GM10847 (cell line): ENCODE measurements around the gene HOXB4.

Experiments
- POLR2A ChIP-seq: IDR thresholded peaks from 2 replicates; pipeline ENCODE4 v1.6.1; 2011; ENCODE audit not compliant: insufficient read length; ENCODE audit errors: extremely low read depth

Gene HOXB4

GRCh38 chr17:48577946-48578615, at the start of gene HOXB4:
TSS of gene HOXB4 (minus strand) at chr17:48578350. CDS start at chr17:48578319, 31 bp downstream.
- TF ChIP-seq POLR2A = no peak

GRCh38 chr17:48627118-48627597, 49.0 kb upstream of the HOXB4 start:
- TF ChIP-seq POLR2A = no peak

DNA sequence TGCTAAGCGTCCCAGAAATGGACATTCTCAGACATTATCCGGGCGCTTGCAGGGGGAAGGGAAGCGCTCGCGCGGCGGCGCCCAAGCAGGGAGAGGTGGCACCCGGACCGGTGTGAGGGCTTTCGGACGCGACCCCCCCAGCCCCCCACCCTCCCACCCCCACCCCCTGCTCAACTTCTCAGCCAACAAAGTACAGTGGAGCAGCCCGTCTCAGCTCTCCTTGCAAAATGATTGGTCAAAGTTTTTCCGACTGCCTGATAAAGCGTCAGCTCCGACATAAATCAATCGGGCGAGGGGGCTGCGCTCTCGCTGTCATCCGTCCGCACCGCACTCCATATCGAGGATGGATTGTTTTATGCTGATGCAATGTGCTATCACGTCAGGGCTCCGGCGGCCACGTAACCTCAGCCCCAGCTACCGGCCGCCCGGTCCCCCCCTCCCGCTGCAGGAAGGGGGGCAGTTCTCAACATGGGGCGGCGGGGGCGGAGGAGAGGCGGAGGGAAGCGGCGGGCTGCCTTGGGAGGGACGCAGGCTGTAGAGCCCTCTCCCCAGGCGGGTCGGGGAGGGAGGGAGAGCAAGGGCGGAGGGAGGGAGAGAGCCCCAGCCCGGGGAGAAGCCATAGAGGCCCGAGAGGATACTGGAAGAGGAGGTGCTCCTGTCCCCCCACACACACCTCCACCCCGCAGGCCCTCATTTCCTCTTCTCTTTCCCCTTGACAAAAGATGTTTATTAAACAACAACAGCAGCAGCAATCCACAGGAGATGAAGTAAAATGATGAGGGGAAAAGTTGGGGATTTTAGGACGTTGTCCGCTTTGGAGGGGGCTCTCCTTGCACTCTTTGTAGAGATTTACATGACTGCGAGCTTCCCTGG, 48.3 kb upstream of the HOXB4 start, which contains the start of gene HOXB9:
TSS of gene HOXB9 (minus strand) at position 114 of the 873 bp plus-strand sequence. CDS start at position 25, 89 bp downstream.
- TF ChIP-seq POLR2A = no peak

GRCh38 chr17:48625495-48626244, 47.5 kb upstream of the HOXB4 start:
- TF ChIP-seq POLR2A = no peak

DNA sequence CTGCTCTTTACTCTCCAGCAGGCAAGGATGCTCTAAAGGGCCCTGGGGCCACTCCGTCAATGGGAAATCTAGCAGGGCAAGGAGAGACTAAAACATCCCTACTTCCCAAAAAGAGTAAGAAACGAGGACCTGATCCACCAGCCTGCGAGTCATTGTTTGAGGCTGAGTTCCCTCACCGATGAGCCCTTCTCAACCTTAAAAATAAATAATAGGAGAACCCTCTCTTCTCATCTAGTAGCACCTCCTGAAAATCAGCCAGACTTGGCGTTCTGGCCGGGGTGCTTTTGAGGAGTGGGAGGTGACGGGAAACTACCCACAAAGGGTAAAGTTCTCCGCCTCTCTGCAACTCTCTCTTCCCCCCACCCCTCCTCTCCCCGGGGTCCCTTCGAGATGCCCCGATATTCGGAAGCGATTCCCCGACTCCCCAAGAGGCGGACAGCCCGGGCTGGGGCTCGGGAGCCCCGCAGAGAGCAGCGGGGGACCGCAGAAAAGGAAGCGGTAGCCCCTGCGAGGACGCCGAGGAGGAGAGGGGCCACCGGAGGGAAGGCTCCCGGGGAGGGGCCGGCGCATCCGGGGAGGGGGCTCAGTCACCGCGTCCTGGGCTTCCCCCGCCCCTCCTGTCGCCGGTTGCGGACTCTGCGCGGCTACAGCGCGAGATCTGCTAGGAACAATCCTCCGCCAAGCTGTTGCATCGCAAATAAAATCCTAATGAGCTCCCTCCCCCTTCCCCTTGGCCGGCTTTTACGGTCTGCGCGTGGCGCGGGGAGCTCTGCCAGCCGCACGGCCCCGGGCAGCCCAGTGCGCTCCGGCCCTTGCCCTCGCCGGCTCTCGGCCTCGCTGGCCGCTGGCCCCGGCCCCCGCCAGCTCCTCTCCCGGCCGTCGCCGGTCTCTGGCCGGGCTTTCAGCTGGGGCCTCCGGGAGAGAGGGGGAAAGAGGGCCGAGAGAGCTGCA, 46.7 kb upstream of the HOXB4 start:
- TF ChIP-seq POLR2A = no peak

DNA sequence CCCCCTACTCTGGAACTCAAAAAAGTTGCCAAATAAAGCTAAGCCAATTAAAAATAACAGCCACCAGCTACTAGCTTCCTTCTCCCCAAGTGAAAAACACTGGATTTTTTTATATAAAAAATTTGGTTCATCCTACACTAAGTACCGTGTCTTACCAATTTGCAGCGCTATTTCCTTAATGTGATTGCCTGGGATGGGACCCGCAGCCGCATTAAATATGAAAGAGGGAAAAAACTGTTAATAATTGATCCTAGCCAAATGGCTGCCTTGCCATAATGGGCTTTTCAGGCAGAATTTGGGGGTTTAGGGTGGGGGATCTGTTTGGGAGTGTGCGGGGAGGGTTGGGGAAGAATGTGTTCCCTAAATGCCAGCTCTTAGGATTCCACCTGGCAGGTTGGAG, 46.0 kb upstream of the HOXB4 start:
- no peak for TF ChIP-seq POLR2A

- no peak for TF ChIP-seq POLR2A
Observed at GRCh38 chr17:48623583-48623982, 45.4 kb upstream of the HOXB4 start.

GRCh38 chr17:48622857-48623256, 44.7 kb upstream of the HOXB4 start:
- TF ChIP-seq POLR2A = no peak

- no peak for TF ChIP-seq POLR2A
Observed at GRCh38 chr17:48621410-48622392, 43.6 kb upstream of the HOXB4 start.

DNA sequence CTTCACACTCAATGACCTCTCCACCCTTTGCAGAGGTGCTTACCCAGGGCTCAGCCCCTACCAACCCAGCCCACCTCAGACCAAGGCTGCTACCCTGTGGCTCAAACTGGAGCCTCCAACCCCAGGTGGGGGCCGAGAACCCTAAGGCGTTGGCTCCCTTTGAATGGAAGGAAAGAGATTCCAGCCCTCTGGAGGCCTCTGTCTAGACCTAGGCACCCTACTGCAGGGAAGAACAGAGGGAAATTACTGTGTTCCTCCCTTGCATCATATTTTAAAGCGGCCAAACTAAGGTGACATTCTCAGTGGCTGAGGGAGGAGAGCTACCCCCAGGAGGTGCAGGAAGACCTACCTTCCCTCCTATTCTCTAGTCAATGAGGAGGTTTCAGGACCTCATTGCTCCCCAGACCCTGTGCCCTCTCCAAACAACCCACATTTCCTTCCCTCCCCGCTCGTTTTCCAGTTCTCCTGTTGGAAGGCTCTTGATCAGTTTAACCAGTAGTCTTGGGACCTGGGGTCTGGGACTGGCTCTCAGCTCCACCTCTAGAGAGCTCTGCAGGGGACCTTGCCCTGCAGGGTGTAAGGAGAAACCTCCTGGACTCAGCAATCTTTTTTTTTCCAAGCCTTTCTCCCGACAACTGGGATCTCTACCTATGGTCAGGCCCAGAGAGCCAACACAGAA, 42.5 kb upstream of the HOXB4 start:
- no peak for TF ChIP-seq POLR2A

DNA sequence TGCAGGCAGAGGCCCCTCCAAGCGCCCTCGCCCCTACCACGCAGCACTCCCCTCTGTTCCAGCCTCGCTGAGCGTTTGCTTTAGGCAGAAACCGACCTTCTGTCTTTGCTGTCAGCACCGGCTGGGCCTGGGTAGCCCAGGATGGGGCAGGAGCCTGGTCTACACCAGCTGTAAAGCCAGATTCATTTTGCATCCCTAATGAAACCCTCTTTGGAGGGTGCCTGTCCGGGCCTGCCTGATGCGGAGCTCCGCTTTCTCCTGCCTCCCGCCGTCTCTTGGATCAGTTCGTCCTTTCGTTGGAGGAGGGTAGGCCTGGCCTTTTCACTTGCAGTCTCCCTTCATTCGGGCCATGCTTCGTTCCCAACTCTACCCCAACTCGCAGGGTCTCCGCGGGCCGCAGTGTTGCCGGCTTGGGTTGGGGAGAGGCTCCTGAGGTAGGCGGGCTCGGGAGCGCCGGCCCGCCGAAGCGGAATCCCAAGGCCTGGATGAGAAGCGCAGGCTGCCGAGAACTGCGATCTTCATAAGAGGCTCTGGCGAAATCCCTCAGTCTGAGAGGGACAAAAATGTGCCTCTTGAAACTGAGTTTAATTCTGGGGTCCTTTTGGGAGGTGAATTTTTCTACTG, 41.8 kb upstream of the HOXB4 start:
- TF ChIP-seq POLR2A = no peak

DNA sequence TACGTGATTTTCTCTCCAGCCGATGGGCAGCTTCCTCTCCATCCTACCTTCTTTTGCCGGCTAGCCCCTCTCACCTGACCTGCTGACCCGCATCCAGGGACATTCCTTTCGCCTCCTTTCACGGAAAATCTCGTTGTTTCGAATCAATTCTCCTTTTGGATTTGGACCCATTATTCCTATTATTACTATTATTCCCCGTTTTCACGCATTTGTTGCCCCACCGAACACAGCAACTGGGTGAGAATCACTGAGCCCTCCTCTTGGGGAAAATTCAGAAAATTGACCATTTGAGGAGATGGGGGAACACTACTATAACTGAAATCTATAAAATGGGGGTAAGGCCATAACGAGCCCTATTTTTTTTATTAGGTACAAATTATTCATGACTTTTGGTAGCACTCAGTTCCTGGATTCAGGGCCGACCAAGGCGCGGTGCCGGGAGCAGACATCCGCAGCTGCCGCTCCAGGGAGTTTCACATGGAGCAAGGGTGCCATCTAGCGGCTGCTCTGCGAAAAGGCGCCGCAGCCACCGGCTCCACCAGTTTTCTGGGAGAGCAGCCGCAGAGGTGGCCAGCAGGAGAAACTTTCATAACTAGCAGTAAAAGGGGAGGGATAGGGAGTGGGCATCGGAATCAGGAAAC, 40.2 kb upstream of the HOXB4 start:
- TF ChIP-seq POLR2A = no peak
